GM10266 (cell line): Measurements from ENCODE around the gene GNAL.

Experiments
- DNase-seq: peaks from one replicate; pipeline ENCODE4 v3.0.0; 2012; ENCODE audit errors: extremely low spot score
- CTCF ChIP-seq: IDR thresholded peaks from 2 replicates; pipeline ENCODE4 v1.5.1; 2012; ENCODE audit warnings: mild to moderate bottlenecking, low read depth; ENCODE audit not compliant: control insufficient read depth, insufficient read depth; ENCODE audit errors: missing control alignments

GNAL gene

GRCh38 chr18:11784674-11785304, 95.7 kb downstream of the GNAL start:
- DNase-seq: no peak
- no peak for TF ChIP-seq CTCF

GRCh38 chr18:11785444-11786055, 96.5 kb downstream of the GNAL start:
- DNase-seq: no peak
- TF ChIP-seq CTCF: no peak

GRCh38 chr18:11789716-11790510, 100.8 kb downstream of the GNAL start:
- TF ChIP-seq CTCF: no peak
- no peak for DNase-seq

GRCh38 chr18:11791131-11791530, 102.1 kb downstream of the GNAL start:
- no peak for TF ChIP-seq CTCF
- DNase-seq: no peak

- DNase-seq: no peak
- TF ChIP-seq CTCF: no peak
These were observed 103.6 kb downstream of the GNAL start for GRCh38 chr18:11792632-11793031.

- DNase-seq: no peak
- TF ChIP-seq CTCF: no peak
These were observed 105.1 kb downstream of the GNAL start for GRCh38 chr18:11794195-11794594.

- no peak for TF ChIP-seq CTCF
- no peak for DNase-seq
These were observed 106.9 kb downstream of the GNAL start for GRCh38 chr18:11795916-11796315.
